Measurements from ENCODE around the gene INTS15.
A peak's percentile ranks its signal among the peaks of the same experiment; 100 is the strongest.

INTS15 gene

GRCh38 chr7:6589829-6590644, at the start of gene INTS15:
Gene INTS15 (plus strand): TSS chr7:6590021. CDS start chr7:6590284, 263 bp downstream.
- DNase-seq (ENCODE audit: insufficient read length, low spot score) (peak; percentile 96), FAIRE-seq (no peak)
- TF ChIP-seq POLR2A (IDR thresholded peaks at IDR 0.05; ENCODE audit: low read depth, low read length), result peak; percentile 92

DNA sequence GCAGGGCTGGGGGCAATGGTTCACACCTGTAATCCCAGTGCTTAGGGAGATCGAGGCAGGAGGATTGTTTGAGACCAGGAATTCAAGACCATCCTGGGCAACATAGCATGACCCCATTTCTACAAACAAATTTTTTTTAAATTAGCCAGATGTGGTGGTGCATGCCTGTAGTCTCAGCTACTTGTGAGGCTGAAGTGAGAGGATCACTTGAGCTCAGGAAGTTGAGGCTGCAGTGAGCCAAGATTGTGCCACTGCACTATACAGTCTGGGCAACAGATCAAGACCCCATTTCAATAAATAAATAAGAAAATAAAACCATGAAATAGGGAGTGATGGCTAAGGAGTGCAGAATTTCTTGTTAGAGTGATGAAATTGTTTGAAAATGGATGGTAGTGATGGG, 47.5 kb upstream of the INTS15 start:
- no peak for FAIRE-seq
- no peak for TF ChIP-seq POLR2A (IDR thresholded peaks at IDR 0.05; ENCODE audit: low read depth, low read length)
- no peak for DNase-seq (ENCODE audit: insufficient read length, low spot score)

- no peak for TF ChIP-seq POLR2A (IDR thresholded peaks at IDR 0.05; ENCODE audit: low read depth, low read length)
- FAIRE-seq, result no peak
- DNase-seq (ENCODE audit: insufficient read length, low spot score), result no peak
Measured at GRCh38 chr7:6545398-6546126, 44.3 kb upstream of the INTS15 start.

DNA sequence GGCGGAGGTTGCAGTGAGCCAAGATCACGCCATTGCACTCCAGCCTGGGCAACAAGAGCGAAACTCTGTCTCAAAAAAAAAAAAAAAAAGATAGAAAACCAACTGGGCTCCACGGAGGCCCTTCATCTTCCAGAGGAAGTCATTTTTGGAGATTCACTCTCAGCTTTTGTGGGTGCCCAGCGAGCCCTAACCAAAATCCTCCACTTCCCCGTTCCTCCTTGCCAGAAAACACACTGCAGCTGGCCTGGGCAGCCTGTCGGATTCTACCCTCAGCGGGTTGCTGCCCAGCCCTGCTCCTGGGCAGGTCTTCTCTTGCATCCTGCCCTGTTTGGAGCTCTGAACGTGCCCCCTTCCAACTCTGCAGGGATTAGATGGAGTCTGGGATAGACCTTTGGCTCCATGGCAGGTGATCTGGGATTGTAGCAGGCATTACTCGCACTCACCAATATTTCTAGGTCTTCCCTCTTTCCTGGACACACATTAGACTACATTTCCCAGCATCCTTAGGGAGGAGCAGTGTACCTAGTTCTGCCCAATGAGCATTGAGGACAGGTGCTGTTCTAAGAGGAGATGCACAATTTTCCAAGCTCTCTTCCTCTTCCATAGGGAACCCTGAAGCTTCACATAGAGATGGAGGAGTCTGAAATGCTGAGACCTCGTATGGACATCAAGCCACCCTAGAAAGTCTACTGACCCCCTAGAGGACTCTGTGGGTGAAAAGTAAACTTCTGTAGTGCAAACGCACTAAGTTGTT, 43.1 kb upstream of the INTS15 start:
- no peak for TF ChIP-seq POLR2A (IDR thresholded peaks at IDR 0.05; ENCODE audit: low read depth, low read length)

DNA sequence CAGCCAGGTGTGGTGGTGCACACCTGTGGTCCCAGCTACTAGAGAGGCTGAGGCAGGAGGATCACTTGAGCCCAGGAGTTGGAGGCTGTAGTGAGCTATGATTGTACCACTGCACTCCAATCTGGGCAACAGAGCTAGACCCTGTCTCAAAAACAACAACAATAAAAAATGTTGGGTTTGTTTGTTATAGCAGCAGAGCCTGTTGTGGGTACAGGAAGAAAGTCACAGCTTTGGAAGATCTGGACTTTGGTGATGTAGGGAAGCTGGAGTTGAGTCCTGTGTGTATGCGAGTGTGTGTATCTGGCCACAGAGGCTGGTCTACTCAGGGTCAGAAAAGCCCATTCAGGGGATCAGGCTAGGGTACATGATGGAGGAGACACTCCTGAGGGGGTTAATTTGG, 42.4 kb upstream of the INTS15 start:
- TF ChIP-seq POLR2A (IDR thresholded peaks at IDR 0.05; ENCODE audit: low read depth, low read length), result no peak
- DNase-seq (ENCODE audit: insufficient read length, low spot score), result no peak
- FAIRE-seq, result no peak

More for the DNA sequence above, 43.1 kb upstream of the INTS15 start:
- DNase-seq (ENCODE audit: insufficient read length, low spot score) (peak; percentile 65), FAIRE-seq (no peak)

DNA sequence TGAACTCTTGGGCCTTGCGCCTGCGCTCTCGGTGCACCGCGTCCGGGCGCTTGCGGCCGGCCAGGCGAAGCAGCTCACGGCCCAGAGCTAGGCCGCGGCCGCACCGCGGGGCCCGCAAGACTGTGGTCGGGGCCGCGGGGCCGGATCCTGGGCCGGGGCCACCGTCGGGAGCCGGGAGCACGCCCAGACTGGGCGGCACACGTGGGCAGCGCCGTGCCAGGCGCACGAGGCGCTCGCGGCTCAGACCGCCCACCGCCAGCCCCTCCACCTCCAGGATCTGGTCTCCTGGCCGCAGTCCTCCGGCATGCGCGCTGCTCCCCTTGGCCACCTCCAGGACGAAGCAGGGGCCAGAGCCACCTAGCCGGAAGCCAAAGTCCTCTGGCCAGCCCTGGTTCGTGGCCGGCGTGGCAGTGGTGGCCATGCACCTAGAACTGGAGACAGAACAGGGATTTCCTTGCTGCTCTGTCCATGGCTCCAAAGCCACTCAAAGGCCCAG, 38.8 kb upstream of the INTS15 start, which contains the start of gene GRID2IP:
GRID2IP (minus strand) TSS at position 446 of the 496 bp plus-strand sequence; CDS start at position 421, 25 bp downstream.
- DNase-seq (ENCODE audit: insufficient read length, low spot score), result no peak
- no peak for FAIRE-seq
- no peak for TF ChIP-seq POLR2A (IDR thresholded peaks at IDR 0.05; ENCODE audit: low read depth, low read length)

DNA sequence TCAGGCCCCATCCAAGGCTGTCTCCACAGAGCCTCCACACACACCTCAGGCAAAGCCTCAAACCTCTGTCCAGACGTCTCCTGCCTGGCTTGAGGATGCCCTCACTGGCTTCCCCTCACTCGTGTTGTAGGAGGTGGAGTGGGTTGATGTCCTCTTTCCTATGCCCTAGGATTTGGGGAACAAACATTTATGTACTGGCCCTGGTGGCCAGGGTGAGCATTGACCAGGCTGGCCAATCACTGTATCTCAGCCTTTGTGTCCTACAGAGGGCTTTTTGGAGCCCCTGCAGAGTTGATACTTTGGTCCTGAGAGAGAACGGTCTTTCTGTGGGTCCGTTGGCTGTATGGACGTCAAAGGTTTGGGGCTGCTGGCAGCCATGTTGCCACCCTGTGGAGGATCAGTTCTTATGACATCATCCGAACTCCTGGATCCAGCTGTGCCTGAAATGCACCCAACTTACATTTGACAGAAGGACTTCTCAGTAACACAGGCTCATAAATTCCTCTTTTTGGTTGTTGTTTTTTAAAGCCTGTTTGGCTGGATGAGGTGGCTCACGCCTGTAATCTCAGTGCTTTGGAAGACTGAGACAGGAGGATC, 36.3 kb upstream of the INTS15 start:
- no peak for DNase-seq (ENCODE audit: insufficient read length, low spot score)
- FAIRE-seq, result no peak
- TF ChIP-seq POLR2A (IDR thresholded peaks at IDR 0.05; ENCODE audit: low read depth, low read length), result no peak

DNA sequence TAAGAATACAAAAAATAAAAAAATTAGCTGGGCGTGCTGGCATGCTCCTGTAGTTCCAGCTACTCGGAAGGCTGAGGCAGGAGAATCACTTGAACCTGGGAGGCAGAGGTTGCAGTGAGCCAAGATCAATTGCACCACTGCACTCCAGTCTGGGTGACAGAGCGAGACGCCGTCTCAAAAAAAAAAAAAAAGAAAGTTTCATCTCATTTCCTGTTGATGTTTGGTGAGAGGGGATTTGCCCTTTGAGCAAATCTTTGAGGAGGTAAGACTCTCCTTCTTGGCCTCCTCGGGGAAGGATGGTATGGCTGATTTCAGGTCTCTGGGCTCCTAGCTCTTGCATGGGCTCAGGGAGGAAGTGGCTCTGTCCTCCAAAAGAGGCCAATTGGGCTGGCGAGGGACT, 35.0 kb upstream of the INTS15 start:
- DNase-seq (ENCODE audit: insufficient read length, low spot score) (no peak), FAIRE-seq (no peak)
- no peak for TF ChIP-seq POLR2A (IDR thresholded peaks at IDR 0.05; ENCODE audit: low read depth, low read length)

GRCh38 chr7:6556196-6556595, 33.6 kb upstream of the INTS15 start:
- DNase-seq (ENCODE audit: insufficient read length, low spot score) (no peak), FAIRE-seq (no peak)
- no peak for TF ChIP-seq POLR2A (IDR thresholded peaks at IDR 0.05; ENCODE audit: low read depth, low read length)

GRCh38 chr7:6558837-6559236, 31.0 kb upstream of the INTS15 start:
- FAIRE-seq (no peak), DNase-seq (ENCODE audit: insufficient read length, low spot score) (peak; percentile 92)
- no peak for TF ChIP-seq POLR2A (IDR thresholded peaks at IDR 0.05; ENCODE audit: low read depth, low read length)

GRCh38 chr7:6559896-6560295, 29.9 kb upstream of the INTS15 start:
- DNase-seq (ENCODE audit: insufficient read length, low spot score) (no peak), FAIRE-seq (no peak)
- TF ChIP-seq POLR2A (IDR thresholded peaks at IDR 0.05; ENCODE audit: low read depth, low read length), result no peak

DNA sequence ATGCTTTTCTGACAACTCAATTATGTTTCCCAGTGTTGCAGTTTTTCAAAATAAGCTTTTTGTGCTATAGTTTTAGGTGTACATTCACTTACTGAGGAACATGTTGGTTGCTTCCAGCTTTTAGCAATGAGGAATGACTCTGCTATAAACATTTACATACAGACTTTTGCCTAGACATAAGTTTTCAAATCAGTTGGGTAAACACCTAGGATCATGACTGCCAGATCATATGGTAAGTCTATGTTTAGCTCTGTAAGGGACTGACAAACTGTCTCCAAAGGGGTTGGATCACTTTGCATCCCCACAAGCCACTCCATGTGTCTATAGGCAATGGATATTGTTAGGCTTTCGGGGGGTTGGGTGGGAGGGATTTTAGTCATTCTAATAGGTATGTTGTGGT, 27.7 kb upstream of the INTS15 start:
- TF ChIP-seq POLR2A (IDR thresholded peaks at IDR 0.05; ENCODE audit: low read depth, low read length), result no peak
- no peak for DNase-seq (ENCODE audit: insufficient read length, low spot score)
- no peak for FAIRE-seq

- FAIRE-seq (no peak), DNase-seq (ENCODE audit: insufficient read length, low spot score) (no peak)
- TF ChIP-seq POLR2A (IDR thresholded peaks at IDR 0.05; ENCODE audit: low read depth, low read length), result no peak
Measured at GRCh38 chr7:6563936-6564770, 25.7 kb upstream of the INTS15 start.

Measured in H54 (cell line).